HepG2 (cell line): ENCODE data around the gene BICRAL. TPM values are rescaled to one million over a fixed set of nuclear protein-coding genes. Genes with fewer than 3 reads are reported as not detected.

Experiments used
- ATF7-NPFF ChIP-seq: sonication (generic); formaldehyde crosslinking; IDR thresholded peaks from 2 replicates; pipeline ENCODE4 v1.8.1; 2023; ENCODE audit warnings: mild to moderate bottlenecking, low read depth, missing genetic modification reagents, moderate library complexity
- CC2D1A ChIP-seq: sonication (generic); formaldehyde crosslinking; IDR thresholded peaks from 2 replicates; pipeline ENCODE4 v1.8.1; 2023; ENCODE audit warnings: mild to moderate bottlenecking, missing genetic modification reagents
- FLYWCH1 ChIP-seq: sonication (generic); formaldehyde crosslinking; IDR thresholded peaks from 2 replicates; pipeline ENCODE4 v1.8.1; 2023; ENCODE audit warnings: mild to moderate bottlenecking, missing genetic modification reagents
- GATAD1 ChIP-seq: IDR thresholded peaks from 2 replicates; pipeline ENCODE4 v1.6.1; 2016; ENCODE audit warnings: missing genetic modification reagents, missing compliant biosample characterization
- HNRNPUL1 ChIP-seq: fragments of 200-400 bp; formaldehyde crosslinking; IDR thresholded peaks from 2 replicates; pipeline ENCODE4 v1.6.1; 2017; ENCODE audit warnings: low read depth, mild to moderate bottlenecking, low read length, moderate library complexity
- KDM5A ChIP-seq: fragments of 200-600 bp; sonication (generic); IDR thresholded peaks from 2 replicates; pipeline ENCODE4 v1.7.0; 2018; ENCODE audit warnings: antibody characterized with exemption, mild to moderate bottlenecking, low read length, borderline replicate concordance
- MAFK ChIP-seq, 2 experiments: IDR thresholded peaks in 1 of 2; conservative IDR thresholded peaks in 1 of 2; 2 replicates each; pipeline ENCODE4 v1.6.1; 2011; ENCODE audit warnings: improper control_type of control experiment in 2 of 2, low read length in 2 of 2
- PHF21A ChIP-seq: sonication (generic); formaldehyde crosslinking; IDR thresholded peaks from 2 replicates; pipeline ENCODE4 v1.5.0; 2020; ENCODE audit warnings: mild to moderate bottlenecking, missing genetic modification reagents
- RERE ChIP-seq: IDR thresholded peaks from 2 replicates; pipeline ENCODE4 v1.6.1; 2016; ENCODE audit warnings: low read depth, missing genetic modification reagents, missing compliant biosample characterization
- TBL1XR1 ChIP-seq: fragments of 150-350 bp; IDR thresholded peaks from 2 replicates; pipeline ENCODE4 v1.6.1; 2014; ENCODE audit warnings: borderline replicate concordance, low read length; ENCODE audit not compliant: partially characterized antibody
- TCF7 ChIP-seq: sonication (generic); IDR thresholded peaks from 2 replicates; pipeline ENCODE4 v1.6.1; 2016; ENCODE audit warnings: antibody characterized with exemption, low read depth
- ZFP62 ChIP-seq: sonication (generic); formaldehyde crosslinking; IDR thresholded peaks from 2 replicates; pipeline ENCODE4 v1.4.0; 2020; ENCODE audit warnings: missing genetic modification reagents
- ZFYVE20 ChIP-seq: sonication (generic); formaldehyde crosslinking; IDR thresholded peaks from 2 replicates; pipeline ENCODE4 v1.8.0; 2023; ENCODE audit warnings: low read depth, mild to moderate bottlenecking, moderate library complexity, missing genetic modification reagents, borderline replicate concordance
- ZNF20 ChIP-seq: sonication (generic); formaldehyde crosslinking; IDR thresholded peaks from 2 replicates; pipeline ENCODE4 v1.4.0; 2020; ENCODE audit warnings: mild to moderate bottlenecking, moderate library complexity, missing genetic modification reagents
- ZNF234 ChIP-seq: sonication (generic); formaldehyde crosslinking; conservative IDR thresholded peaks from 2 replicates; pipeline ENCODE4 v1.5.1; 2020; ENCODE audit warnings: mild to moderate bottlenecking, missing genetic modification reagents
- ZNF274 ChIP-seq: sonication (generic); formaldehyde crosslinking; IDR thresholded peaks from 2 replicates; pipeline ENCODE4 v1.5.1; 2020; ENCODE audit warnings: mild to moderate bottlenecking, missing genetic modification reagents
- ZNF441 ChIP-seq: sonication (generic); formaldehyde crosslinking; IDR thresholded peaks from 2 replicates; pipeline ENCODE4 v1.7.0; 2021; ENCODE audit warnings: missing genetic modification reagents, borderline replicate concordance
- ZNF446 ChIP-seq: sonication (generic); formaldehyde crosslinking; IDR thresholded peaks from 2 replicates; pipeline ENCODE4 v1.5.0; 2020; ENCODE audit warnings: mild to moderate bottlenecking, missing genetic modification reagents
- ZNF605 ChIP-seq: sonication (generic); formaldehyde crosslinking; IDR thresholded peaks from 2 replicates; pipeline ENCODE4 v1.8.0; 2022; ENCODE audit warnings: mild to moderate bottlenecking, missing genetic modification reagents
- ZNF619 ChIP-seq: sonication (generic); formaldehyde crosslinking; IDR thresholded peaks from 2 replicates; pipeline ENCODE4 v1.4.0; 2020; ENCODE audit warnings: mild to moderate bottlenecking, missing genetic modification reagents
- ZNF761 ChIP-seq: sonication (generic); formaldehyde crosslinking; conservative IDR thresholded peaks from 2 replicates; pipeline ENCODE4 v1.4.0; 2020; ENCODE audit warnings: mild to moderate bottlenecking, missing genetic modification reagents
- ZNF777 ChIP-seq: sonication (generic); formaldehyde crosslinking; IDR thresholded peaks from 2 replicates; pipeline ENCODE4 v1.4.0; 2020; ENCODE audit warnings: missing genetic modification reagents
- ZSCAN5A ChIP-seq: sonication (generic); formaldehyde crosslinking; IDR thresholded peaks from 2 replicates; pipeline ENCODE4 v1.8.0; 2022; ENCODE audit warnings: mild to moderate bottlenecking, missing genetic modification reagents, borderline replicate concordance
- ZSCAN9 ChIP-seq: IDR thresholded peaks from 2 replicates; pipeline ENCODE4 v1.6.1; 2016; ENCODE audit warnings: borderline replicate concordance
- polyA plus RNA-seq, 8 experiments: library from polyadenylated mRNA; depleted of rRNA in 3 of 8; stranded (reverse) in 7 of 8; unstranded in 1 of 8; fragments of >200 nt; fragmentation: Illumina TruSeq in 4 of 8; extraction: Trizol in 4 of 8; gene quantifications; 2 replicates each; pipeline versions ENCODE4 v1.2.1 to v1.2.3, GENCODE V29; 2011 to 2016; ENCODE audit warnings: low read depth in 4 of 8, missing spikeins in 1 of 8, mixed read lengths in 1 of 8; ENCODE audit not compliant: insufficient read depth in 1 of 8
- total RNA-seq, 5 experiments: library from RNA; depleted of rRNA; stranded (reverse); fragments of >200 nt; fragmentation: Illumina TruSeq; extraction: Trizol; gene quantifications; 2 replicates each; pipeline ENCODE4 v1.2.3, GENCODE V29; 2016; ENCODE audit warnings: low read depth in 1 of 5

The BICRAL gene
- total and polyA plus RNA-seq, 2 of the 13 experiments (the other 11 are each of a cell fraction or from before 2014, with no cell fraction given), result 5.0 to 13.5 TPM

- peak; percentile 54; the same call in 1 of the 2 replicates for TF ChIP-seq ZSCAN9 (CRISPR knock-in tag)
- TF ChIP-seq ZNF446 (CRISPR knock-in tag), result peak; percentile 94
- TF ChIP-seq KDM5A, result peak; percentile 87
- no peak for TF ChIP-seq MAFK (conservative IDR thresholded peaks at IDR 0.05 in 1 of 2, IDR thresholded peaks at IDR 0.05 in 1 of 2; ENCODE audit: low read length in 2 of 2)
- peak; percentile 98 for TF ChIP-seq ZNF605 (CRISPR knock-in tag)
- no peak; the same call in 1 of the 2 replicates for TF ChIP-seq RERE (CRISPR knock-in tag)
- no peak for TF ChIP-seq CC2D1A
- TF ChIP-seq ZNF234 (CRISPR knock-in tag), result 0 out of 2 replicates have a peak, but pooled peaks have one; percentile 25
- TF ChIP-seq ZFYVE20 (CRISPR knock-in tag), result no peak
- TF ChIP-seq TCF7, result no peak
- TF ChIP-seq ZNF441 (CRISPR knock-in tag), result no peak
- no peak for TF ChIP-seq ZNF20 (CRISPR knock-in tag)
- no peak; the same call in none of the 2 replicates for TF ChIP-seq ATF7-NPFF (CRISPR knock-in tag)
- TF ChIP-seq ZSCAN5A (CRISPR knock-in tag), result peak; percentile 94
- TF ChIP-seq HNRNPUL1, result peak; percentile 48; the same call in 1 of the 2 replicates
- TF ChIP-seq PHF21A (CRISPR knock-in tag), result no peak; the same call in 1 of the 2 replicates
- TF ChIP-seq FLYWCH1, result peak; percentile 85; the same call in 1 of the 2 replicates
- TF ChIP-seq ZNF777 (CRISPR knock-in tag), result peak; percentile 62
- TF ChIP-seq ZFP62 (CRISPR knock-in tag), result no peak
- peak; percentile 71 for TF ChIP-seq ZNF761 (CRISPR knock-in tag)
- TF ChIP-seq TBL1XR1, result no peak
- peak; percentile 97 for TF ChIP-seq ZNF274 (CRISPR knock-in tag)
- peak; percentile 98 for TF ChIP-seq ZNF619 (CRISPR knock-in tag)
- TF ChIP-seq GATAD1, result peak; percentile 87
These were observed 108.7 kb downstream of the BICRAL start (continued) for GRCh38 chr6:42890311-42891198.
